ENCODE results near the gene MVB12B. TPM values are rescaled to one million over a fixed set of nuclear protein-coding genes. Genes with fewer than 3 reads are reported as not detected.

The MVB12B gene
- total RNA-seq, 1 experiment from 2014 or later = 5.7 TPM

- TF ChIP-seq MLX (CRISPR knock-in tag; IDR thresholded peaks at IDR 0.05) = no peak
- no peak for TF ChIP-seq MXD4 (CRISPR knock-in tag; IDR thresholded peaks at IDR 0.05; ENCODE audit: borderline replicate concordance)
- no peak for TF ChIP-seq CTCF (IDR thresholded peaks at IDR 0.05)
These were observed 68.2 kb downstream of the MVB12B start (continued) for GRCh38 chr9:126394802-126395201.

- POLR2A ChIA-PET = no interaction called here
- no peak for ATAC-seq
- Mint-ChIP-seq H3K9me3 (no peaks in the 10 kb centered on the region), H3K4me1 (peaks cover 19% of the 10 kb centered on the region), H3K27me3 (ENCODE audit: low read depth) (no peaks in the 10 kb centered on the region), H3K4me3 (no peak overlapping the region), H3K36me3 (no peaks in the 10 kb centered on the region), H3K27ac (no peak overlapping the region)
- TF ChIP-seq ESRRA (CRISPR knock-in tag; IDR thresholded peaks at IDR 0.05; ENCODE audit: borderline replicate concordance) (no peak), FOXJ3 (CRISPR knock-in tag; IDR thresholded peaks at IDR 0.05; ENCODE audit: borderline replicate concordance) (no peak), IRF1 (CRISPR knock-in tag; IDR thresholded peaks at IDR 0.05) (no peak)
- DNase-seq (ENCODE audit: low spot score) = no peak
- CTCF ChIA-PET = interaction anchor here (0.6 to 4.6 kb wide), 4 partner anchors 18 to 160 kb away, joined by 3 to 41 read pairs (median 4); no protein-coding TSS in a partner anchor
These were observed 69.0 kb downstream of the MVB12B start for GRCh38 chr9:126395439-126396212.

- CTCF ChIA-PET = interaction anchor here (1.3 to 4.6 kb wide), 5 partner anchors 19 to 103 kb away, joined by 4 to 41 read pairs (median 13); partner anchors contain the start of gene MVB12B
- H3K27me3 Mint-ChIP-seq (ENCODE audit: low read depth) = no peaks in the 10 kb centered on the region
These were observed 70.4 kb downstream of the MVB12B start for GRCh38 chr9:126397056-126397455.

More at GRCh38 chr9:126397056-126397455, 70.4 kb downstream of the MVB12B start:
- no peak overlapping the region for H3K27ac Mint-ChIP-seq
- POLR2A ChIA-PET = no interaction called here
- H3K36me3 Mint-ChIP-seq = no peaks in the 10 kb centered on the region
- H3K4me3 Mint-ChIP-seq = no peak overlapping the region
- TF ChIP-seq RELA (CRISPR knock-in tag; IDR thresholded peaks at IDR 0.05; ENCODE audit: borderline replicate concordance) = no peak
- TF ChIP-seq E2F5 (CRISPR knock-in tag; IDR thresholded peaks at IDR 0.05) = no peak
- no peak for TF ChIP-seq ETV6 (CRISPR knock-in tag; IDR thresholded peaks at IDR 0.05)
- TF ChIP-seq CBFB (CRISPR knock-in tag; IDR thresholded peaks at IDR 0.05; ENCODE audit: low read depth) = no peak
- no peak for TF ChIP-seq HMGA2 (CRISPR knock-in tag; IDR thresholded peaks at IDR 0.05)
- TF ChIP-seq MYBL2 (CRISPR knock-in tag; IDR thresholded peaks at IDR 0.05) = no peak
- no peak for TF ChIP-seq MXD4 (CRISPR knock-in tag; IDR thresholded peaks at IDR 0.05; ENCODE audit: borderline replicate concordance)
- TF ChIP-seq FOXP1 (CRISPR knock-in tag; IDR thresholded peaks at IDR 0.05; ENCODE audit: borderline replicate concordance) = no peak
- no peak for TF ChIP-seq IRF1 (CRISPR knock-in tag; IDR thresholded peaks at IDR 0.05)
- no peak for TF ChIP-seq HMGXB4 (CRISPR knock-in tag; IDR thresholded peaks at IDR 0.05)
- TF ChIP-seq ZBTB21 (CRISPR knock-in tag; IDR thresholded peaks at IDR 0.05; ENCODE audit: borderline replicate concordance) = no peak
- TF ChIP-seq MLX (CRISPR knock-in tag; IDR thresholded peaks at IDR 0.05) = no peak
- TF ChIP-seq MAX (CRISPR knock-in tag; IDR thresholded peaks at IDR 0.05) = no peak
- no peak for ATAC-seq
- H3K4me1 Mint-ChIP-seq = peaks cover 19% of the 10 kb centered on the region
- DNase-seq (ENCODE audit: low spot score) = no peak
- no peaks in the 10 kb centered on the region for H3K9me3 Mint-ChIP-seq

All from WTC11 (cell line).